DLD1 (cell line): ENCODE data around the gene SERHL2.
"Not testable (repeated sequence)": the region's sequence is repeated elsewhere in the genome, so short reads cannot be mapped to it uniquely, and the experiment has no call there.

Experiments used
- in situ Hi-C: cut with HindIII; loops from 2 replicates; pipeline ENCODE4 v1.10.0; 2017; ENCODE audit warnings: low sequenced_read_pairs

SERHL2 gene

DNA sequence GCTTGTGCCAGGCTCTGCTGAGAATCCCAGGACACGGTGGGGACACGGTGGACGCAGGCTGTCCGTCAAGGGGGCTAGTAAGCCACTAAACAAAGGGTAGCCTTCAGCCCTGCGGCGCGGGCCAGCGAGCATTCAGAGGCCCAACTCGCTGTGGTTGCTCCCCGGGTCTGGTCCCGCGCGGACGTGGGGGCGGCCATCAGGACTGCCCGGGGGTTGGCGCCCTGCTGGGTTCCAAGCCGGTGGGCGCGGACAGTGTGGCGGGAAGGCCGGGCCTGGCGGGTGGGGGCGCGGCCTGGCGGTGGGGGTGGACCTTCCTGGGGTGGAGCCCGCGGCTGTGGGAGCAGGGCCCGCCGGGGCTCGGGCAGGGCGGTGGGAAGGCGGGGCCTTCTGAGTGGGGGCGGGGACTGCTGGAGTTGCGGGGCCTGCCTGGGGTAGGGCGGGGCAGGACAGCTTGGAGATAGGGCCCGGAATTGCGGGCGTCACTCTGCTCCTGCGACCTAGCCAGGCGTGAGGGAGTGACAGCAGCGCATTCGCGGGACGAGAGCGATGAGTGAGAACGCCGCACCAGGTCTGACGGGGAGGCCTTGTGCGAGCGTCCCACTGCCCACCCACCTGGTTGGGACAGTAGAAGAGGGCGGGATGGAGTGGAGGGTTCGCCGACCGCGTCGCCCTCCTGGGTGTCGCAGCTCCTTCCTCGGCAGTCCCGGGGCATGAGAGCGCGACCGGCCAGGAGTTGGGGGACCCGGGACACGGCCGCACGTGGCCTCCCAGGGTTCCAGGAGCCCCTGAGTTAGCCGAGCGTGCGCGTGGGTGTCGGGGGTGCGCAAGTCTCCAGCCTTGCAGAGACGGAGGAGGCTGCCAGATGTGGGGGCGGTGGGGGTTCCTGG, at the start of gene SERHL2:
Gene SERHL2 (plus strand): TSS at position 482 of the 887 bp plus-strand sequence. CDS start 65 bp downstream, at position 547.
- in situ Hi-C loops = no loop called here

DNA sequence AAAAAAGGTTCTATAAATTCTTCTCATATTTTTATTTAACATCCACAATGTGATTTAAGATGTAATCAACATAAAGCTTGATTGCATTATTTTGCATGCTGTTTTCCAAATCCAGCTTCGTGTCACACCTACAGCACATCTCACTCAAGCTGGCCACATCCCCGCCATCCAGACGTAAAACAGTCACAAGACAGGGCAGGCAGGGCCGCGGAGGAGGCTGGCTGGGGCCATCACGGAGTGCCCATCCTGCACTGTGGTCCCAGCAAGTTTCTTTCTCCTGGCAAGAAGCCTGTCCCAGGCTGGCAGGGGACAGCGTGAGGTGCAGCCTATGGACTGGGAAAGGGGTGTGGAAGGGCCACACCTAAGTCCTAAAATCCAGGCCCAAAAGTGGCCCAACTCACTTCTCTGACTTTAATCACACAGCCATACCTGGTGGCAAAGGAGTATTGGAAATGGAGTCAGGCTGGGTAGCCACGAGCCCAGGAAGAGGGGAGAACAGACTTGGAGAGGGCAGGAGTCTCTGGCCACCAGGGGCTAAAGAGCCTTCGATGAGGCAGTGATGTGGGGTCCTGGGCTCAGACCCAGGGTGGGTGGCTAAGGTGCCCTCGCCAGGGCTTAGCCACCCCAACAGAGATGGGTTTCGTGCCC, 45.3 kb upstream of the SERHL2 start:
- in situ Hi-C loops = not testable (repeated sequence)

GRCh38 chr22:42508975-42509364, 44.8 kb upstream of the SERHL2 start:
- in situ Hi-C loops = not testable (repeated sequence)

DNA sequence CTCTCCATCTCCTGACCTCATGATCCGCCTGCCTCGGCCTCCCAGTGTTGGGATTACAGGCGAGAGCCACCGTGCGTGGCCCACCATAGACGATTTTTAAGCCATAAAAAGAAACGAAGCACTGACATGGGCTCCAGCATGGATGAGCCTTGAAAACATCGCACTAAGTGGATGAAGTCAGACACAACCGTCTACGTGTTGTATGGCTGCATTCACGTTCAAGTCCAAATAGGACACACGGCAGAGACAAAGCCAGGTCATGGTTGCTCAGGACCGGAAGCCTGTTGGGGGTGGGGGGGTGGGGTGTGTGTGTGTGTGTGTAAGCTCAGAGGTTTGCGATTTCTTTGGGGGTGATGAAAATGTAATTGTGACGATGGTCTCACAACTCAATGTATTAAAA, 44.2 kb upstream of the SERHL2 start:
- in situ Hi-C loops = no loop called here

GRCh38 chr22:42511401-42511891, 42.3 kb upstream of the SERHL2 start:
- in situ Hi-C loops = no loop called here

- in situ Hi-C loops = not testable (repeated sequence)
These were observed 41.3 kb upstream of the SERHL2 start for GRCh38 chr22:42512273-42512990.

DNA sequence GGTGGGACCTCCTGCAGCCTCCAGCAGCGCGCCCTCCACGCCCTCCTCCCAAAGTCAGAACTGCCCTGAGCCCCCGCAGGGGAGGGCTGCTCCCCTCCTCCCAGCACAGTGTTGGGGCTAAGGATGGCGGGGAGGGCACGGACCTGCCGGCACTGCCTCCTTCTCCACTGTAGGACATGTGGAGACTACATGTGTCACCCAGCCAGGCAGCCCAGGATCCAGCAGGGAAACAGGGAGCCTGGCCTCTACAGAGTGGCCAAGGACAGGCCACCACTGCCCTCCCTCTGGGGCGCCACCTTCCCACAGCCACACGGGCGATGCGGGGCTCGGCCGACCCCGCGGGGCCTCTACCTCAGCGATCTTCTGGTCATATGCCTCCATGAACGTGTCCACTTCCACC, 39.4 kb upstream of the SERHL2 start:
- in situ Hi-C loops = not testable (repeated sequence)

- in situ Hi-C loops = not testable (repeated sequence)
These were observed 38.5 kb upstream of the SERHL2 start for GRCh38 chr22:42515304-42515703.

GRCh38 chr22:42515896-42516295, 37.9 kb upstream of the SERHL2 start:
- in situ Hi-C loops = no loop called here

DNA sequence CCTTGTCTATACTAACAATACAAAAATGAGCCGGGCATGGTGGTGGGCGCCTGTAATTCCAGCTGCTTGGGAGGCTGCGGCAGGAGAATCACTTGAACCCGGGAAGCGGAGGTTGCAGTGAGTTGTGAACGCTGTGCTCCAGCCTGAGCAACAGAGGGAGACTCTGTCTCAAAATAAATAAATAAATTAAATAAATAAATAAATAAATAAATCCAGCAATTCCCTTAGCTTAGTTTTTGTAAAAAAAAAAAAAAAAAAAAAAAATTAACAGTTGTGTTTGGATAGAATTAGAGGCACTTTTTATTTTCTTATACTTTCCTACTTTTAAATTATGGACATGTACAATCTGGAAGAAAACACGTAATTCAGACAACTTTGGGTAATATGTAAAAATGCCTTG, 36.7 kb upstream of the SERHL2 start:
- in situ Hi-C loops = not testable (repeated sequence)

DNA sequence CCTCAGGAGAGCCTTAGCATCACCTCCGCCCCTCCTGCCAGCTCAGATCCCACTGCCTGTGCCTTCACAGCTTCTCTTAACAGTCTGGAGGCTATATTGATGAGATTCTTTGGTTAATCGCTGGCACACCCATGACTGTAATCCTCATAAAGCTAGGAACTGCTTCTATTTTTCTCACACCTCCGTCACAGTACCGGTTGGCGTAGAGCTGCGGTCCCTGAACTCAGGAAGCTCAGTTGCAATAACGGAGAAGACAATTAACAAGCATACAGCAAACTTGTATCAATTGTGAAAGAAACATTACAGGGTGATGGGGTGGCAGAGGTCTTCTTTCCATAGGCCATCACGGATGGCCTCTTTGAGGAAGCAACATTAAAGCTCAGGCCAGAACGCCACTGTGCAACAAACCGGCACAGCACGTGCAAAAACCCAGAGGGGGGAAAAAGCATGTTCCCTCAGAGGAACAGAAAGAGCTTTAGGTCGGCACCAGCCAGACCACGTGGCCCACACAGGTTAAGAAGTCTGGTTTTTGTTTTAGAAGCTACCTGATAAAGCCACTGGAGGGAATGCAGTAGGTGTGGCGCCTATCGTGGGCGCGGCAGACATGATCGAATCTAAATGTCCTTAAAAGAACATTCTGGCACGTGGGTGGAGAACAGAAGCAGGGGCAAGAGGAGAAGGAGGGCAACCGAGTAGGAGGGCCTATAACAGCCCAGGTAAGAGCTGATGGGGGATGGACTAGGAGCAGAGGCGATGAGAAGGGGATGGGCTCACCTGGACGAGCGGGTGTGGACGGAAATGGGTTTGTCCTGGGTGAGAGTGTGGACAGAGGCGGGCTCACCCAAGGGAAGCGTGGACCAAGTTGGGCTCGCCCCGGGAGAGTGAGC, 34.9 kb upstream of the SERHL2 start:
- in situ Hi-C loops = not testable (repeated sequence)

DNA sequence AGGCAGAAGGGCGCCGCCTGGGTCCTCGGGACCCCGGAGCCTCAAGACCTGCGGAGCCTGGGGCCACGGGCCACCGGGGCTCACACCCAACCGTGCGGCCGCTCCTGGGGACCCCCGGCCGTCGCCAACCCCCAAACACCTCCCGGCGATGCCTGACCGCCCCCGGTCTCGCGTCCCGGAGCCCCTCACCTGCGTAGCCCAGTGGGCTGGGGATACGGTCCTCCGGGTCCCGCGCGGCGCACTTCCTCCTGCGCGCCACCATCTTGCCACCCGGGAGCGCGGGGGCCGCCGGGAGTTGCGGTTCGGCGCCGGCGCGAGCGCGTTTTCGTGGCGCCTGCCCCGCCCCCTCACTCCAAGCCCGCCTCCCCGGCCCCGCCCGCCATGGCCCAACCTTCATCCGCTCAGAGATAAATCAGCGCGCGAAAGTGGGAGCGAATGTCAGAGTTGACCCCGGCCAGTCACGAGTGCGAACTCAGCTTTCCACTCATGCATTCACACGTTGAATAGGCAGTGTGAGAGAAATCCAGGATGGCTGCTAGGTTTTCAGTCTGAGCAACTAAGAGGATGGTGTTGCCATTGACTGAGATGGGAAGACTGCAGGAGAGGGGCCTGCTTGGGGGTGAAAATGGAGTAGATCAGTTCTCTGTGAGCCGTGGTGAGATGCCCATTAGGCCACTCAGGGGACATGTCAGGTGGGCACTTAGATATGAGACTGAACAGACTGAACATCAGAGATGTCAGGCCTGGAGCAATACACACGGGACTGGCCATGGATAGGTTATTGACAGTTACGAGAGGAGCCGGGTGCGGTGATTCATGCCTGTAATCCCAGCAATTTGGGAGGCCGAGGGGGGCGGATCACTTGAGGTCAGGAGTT, 34.0 kb upstream of the SERHL2 start, which contains the start of gene RRP7A:
Gene RRP7A (minus strand): TSS at position 272 of the 877 bp plus-strand sequence. CDS start 10 bp downstream, at position 262.
- in situ Hi-C loops = no loop called here

DNA sequence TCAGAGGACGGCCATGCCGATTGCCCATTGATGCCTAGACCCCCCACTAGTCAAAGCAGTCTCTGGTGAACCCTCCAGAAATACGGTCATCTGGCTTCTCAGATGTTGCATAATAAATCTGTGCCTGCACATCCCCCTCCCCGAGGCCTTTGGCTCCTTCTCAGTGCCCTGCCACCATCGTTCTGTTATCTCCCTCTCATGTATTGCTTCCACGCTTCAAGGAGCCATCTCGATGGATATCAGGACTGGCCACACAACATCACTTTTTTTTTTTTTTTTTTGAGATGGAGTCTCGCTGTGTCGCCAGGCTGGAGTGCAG, 32.6 kb upstream of the SERHL2 start:
- in situ Hi-C loops = no loop called here

GRCh38 chr22:42522546-42522945, 31.2 kb upstream of the SERHL2 start:
- in situ Hi-C loops = no loop called here

- in situ Hi-C loops = no loop called here
These were observed 25.0 kb upstream of the SERHL2 start for GRCh38 chr22:42528591-42529307.

DNA sequence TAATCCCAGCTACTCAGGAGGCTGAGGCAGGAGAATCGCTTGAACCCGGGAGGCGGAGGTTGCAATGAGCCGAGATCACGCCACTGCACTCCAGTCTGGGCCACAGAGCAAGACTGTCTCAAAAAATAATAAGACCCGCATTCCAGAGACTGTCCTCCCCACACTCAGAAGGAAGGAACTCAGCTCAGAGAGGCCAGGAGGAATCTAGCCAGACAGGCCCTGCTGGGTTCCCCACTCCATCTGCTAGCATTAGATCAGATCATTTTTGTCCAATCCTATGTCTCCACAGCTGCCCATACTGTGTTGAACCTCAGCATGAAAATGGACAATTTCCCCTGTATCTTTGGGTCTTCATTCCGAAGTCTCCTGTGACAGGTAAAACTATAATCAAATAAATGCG, 24.3 kb upstream of the SERHL2 start:
- in situ Hi-C loops = not testable (repeated sequence)

DNA sequence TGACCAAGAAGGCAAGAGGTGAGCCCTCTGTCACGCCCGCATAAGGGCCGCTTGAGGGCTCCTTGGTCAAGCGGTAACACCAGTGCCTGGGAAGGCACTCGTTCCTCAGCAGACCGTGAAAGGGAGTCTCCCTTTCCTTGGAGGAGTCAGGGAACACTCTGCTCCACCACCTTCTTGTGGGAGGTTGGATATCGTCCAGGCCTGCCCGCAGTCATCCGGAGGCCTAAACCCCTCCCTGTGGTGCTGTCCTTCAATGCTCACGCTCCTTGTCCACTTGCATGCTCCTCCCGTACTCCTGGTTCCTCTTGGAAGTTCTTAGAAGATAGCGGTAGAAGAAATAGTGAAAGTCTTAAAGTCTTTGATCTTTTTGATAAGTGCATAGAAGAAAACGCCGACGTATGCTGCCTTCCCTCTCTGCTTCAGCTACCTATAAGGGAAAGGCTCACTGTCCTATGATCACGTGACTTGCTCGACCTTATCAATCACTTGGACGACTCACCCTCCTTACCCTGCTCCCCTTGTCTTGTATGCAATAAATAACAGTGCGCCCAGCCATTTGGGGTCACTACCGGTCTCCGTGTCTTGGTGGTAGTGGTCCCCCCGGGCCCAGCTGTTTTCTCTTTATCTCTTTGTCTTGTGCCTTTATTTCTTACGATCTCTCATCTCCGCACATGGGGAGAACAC, 22.2 kb upstream of the SERHL2 start:
- in situ Hi-C loops = not testable (repeated sequence)

DNA sequence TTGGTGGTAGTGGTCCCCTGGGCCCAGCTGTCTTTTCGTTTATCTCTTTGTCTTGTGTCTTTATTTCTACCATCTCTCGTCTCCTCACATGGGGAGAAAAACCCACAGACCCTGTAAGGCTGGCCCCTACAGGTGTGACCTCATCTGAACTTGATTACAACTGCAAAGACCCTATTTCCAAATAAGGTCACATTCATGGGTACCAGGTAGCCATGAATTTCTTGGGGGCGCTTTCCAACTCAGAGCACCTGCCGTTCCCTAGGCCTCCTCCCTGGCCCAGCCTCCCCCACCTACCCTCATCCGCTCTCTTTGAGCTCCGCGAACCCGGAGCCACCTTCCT, 20.1 kb upstream of the SERHL2 start:
- in situ Hi-C loops = no loop called here
